HEK293 (cell line): Measurements from ENCODE around the gene PLK5.

Source experiments
- CTCF ChIA-PET: fragments of 350-600 bp; formaldehyde crosslinking; extraction: SDS; loops from one replicate; lab custom pipeline; 2021; ENCODE audit warnings: antibody characterized with exemption; lab: Yijun Ruan, JAX
- POLR2A ChIA-PET: fragments of 300-600 bp; formaldehyde crosslinking; extraction: SDS; loops from one replicate; lab custom pipeline; 2020; ENCODE audit warnings: antibody characterized with exemption, inconsistent platforms; lab: Yijun Ruan, JAX
- H3K27ac ChIP-seq: fragments of 200-500 bp; sonication (Bioruptor generic); 2 replicates; pipeline ENCODE4 v1.5.1; 2014; ENCODE audit warnings: low read depth, low read length, control low read depth, inconsistent platforms; ENCODE audit errors: extremely low read depth
- H3K36me3 ChIP-seq, 2 experiments: fragments of 200-500 bp in 1 of 2; sonication (Bioruptor generic) in 1 of 2; 1 replicate in 1 of 2; 2 replicates in 1 of 2; pipeline ENCODE4 v1.5.1; 2014 to 2017; ENCODE audit warnings: inconsistent platforms in 2 of 2, low read length in 2 of 2; ENCODE audit not compliant: control insufficient read depth in 2 of 2, insufficient read depth in 1 of 2
- H3K4me1 ChIP-seq: fragments of 200-500 bp; sonication (Bioruptor generic); 2 replicates; pipeline ENCODE4 v1.5.1; 2014; ENCODE audit warnings: mild to moderate bottlenecking, low read length, inconsistent platforms; ENCODE audit not compliant: control insufficient read depth, insufficient read depth
- H3K4me3 ChIP-seq: 2 replicates; pipeline ENCODE4 v1.5.1; 2011; ENCODE audit warnings: low read depth, mild to moderate bottlenecking, control low read depth, low read length, moderate library complexity
- H3K9me3 ChIP-seq: fragments of 200-500 bp; sonication (Bioruptor generic); 2 replicates; pipeline ENCODE4 v1.5.1; 2014; ENCODE audit warnings: low read depth, low read length, inconsistent platforms; ENCODE audit not compliant: control insufficient read depth, insufficient read depth
- FEZF1 ChIP-seq: fragments of 450-650 bp; formaldehyde crosslinking; IDR thresholded peaks from 2 replicates; pipeline ENCODE4 v1.5.1; 2016; ENCODE audit warnings: missing biosample characterization, missing genetic modification characterization
- GLIS1 ChIP-seq: fragments of 450-650 bp; formaldehyde crosslinking; IDR thresholded peaks from 2 replicates; pipeline ENCODE4 v1.5.1; 2016; ENCODE audit warnings: missing biosample characterization, missing genetic modification characterization
- KLF1 ChIP-seq: fragments of 450-650 bp; formaldehyde crosslinking; IDR thresholded peaks from 2 replicates; pipeline ENCODE4 v1.5.1; 2016; ENCODE audit warnings: missing biosample characterization, missing genetic modification characterization
- KLF9 ChIP-seq: fragments of 450-650 bp; formaldehyde crosslinking; IDR thresholded peaks from 2 replicates; pipeline ENCODE4 v1.5.1; 2016; ENCODE audit warnings: missing biosample characterization, missing genetic modification characterization, low read depth
- SCRT2 ChIP-seq: fragments of 450-650 bp; formaldehyde crosslinking; IDR thresholded peaks from 2 replicates; pipeline ENCODE4 v1.5.1; 2016; ENCODE audit warnings: missing biosample characterization, missing genetic modification characterization
- ZFHX2 ChIP-seq: fragments of 450-650 bp; formaldehyde crosslinking; conservative IDR thresholded peaks from 2 replicates; pipeline ENCODE4 v1.5.1; 2016; ENCODE audit warnings: missing biosample characterization, missing genetic modification characterization
- ZNF10 ChIP-seq: fragments of 450-650 bp; formaldehyde crosslinking; IDR thresholded peaks from 2 replicates; pipeline ENCODE4 v1.5.1; 2017; ENCODE audit warnings: missing biosample characterization, missing genetic modification characterization
- ZNF112 ChIP-seq: fragments of 450-650 bp; formaldehyde crosslinking; IDR thresholded peaks from 2 replicates; pipeline ENCODE4 v1.5.0; 2017; ENCODE audit warnings: missing biosample characterization, missing genetic modification characterization
- ZNF121 ChIP-seq: fragments of 450-650 bp; formaldehyde crosslinking; IDR thresholded peaks from 2 replicates; pipeline ENCODE4 v1.5.1; 2016; ENCODE audit warnings: missing biosample characterization, missing genetic modification characterization
- ZNF16 ChIP-seq: fragments of 450-650 bp; formaldehyde crosslinking; IDR thresholded peaks from 2 replicates; pipeline ENCODE4 v1.5.1; 2016; ENCODE audit warnings: low read depth, missing biosample characterization, missing genetic modification characterization
- ZNF174 ChIP-seq: fragments of 450-650 bp; formaldehyde crosslinking; IDR thresholded peaks from 2 replicates; pipeline ENCODE4 v1.5.0; 2017; ENCODE audit warnings: missing biosample characterization, mild to moderate bottlenecking, missing genetic modification characterization
- ZNF184 ChIP-seq: fragments of 450-650 bp; IDR thresholded peaks from 2 replicates; pipeline ENCODE4 v1.5.1; 2018; ENCODE audit warnings: missing biosample characterization, mild to moderate bottlenecking, missing genetic modification characterization
- ZNF214 ChIP-seq: fragments of 450-650 bp; formaldehyde crosslinking; IDR thresholded peaks from 2 replicates; pipeline ENCODE4 v1.5.1; 2017; ENCODE audit warnings: missing biosample characterization, mild to moderate bottlenecking, missing genetic modification characterization, borderline replicate concordance
- ZNF24 ChIP-seq: fragments of 450-650 bp; formaldehyde crosslinking; IDR thresholded peaks from 2 replicates; pipeline ENCODE4 v1.5.1; 2016; ENCODE audit warnings: missing biosample characterization, missing genetic modification characterization
- ZNF248 ChIP-seq: fragments of 450-650 bp; formaldehyde crosslinking; IDR thresholded peaks from 2 replicates; pipeline ENCODE4 v1.5.1; 2017; ENCODE audit warnings: missing biosample characterization, missing genetic modification characterization
- ZNF350 ChIP-seq: fragments of 450-650 bp; formaldehyde crosslinking; IDR thresholded peaks from 2 replicates; pipeline ENCODE4 v1.5.0; 2017; ENCODE audit warnings: missing biosample characterization, mild to moderate bottlenecking, missing genetic modification characterization
- ZNF510 ChIP-seq: fragments of 450-650 bp; formaldehyde crosslinking; IDR thresholded peaks from 2 replicates; pipeline ENCODE4 v1.5.1; 2018; ENCODE audit warnings: mild to moderate bottlenecking, missing genetic modification characterization, missing biosample characterization; ENCODE audit not compliant: insufficient replicate concordance
- ZNF529 ChIP-seq: fragments of 450-650 bp; formaldehyde crosslinking; IDR thresholded peaks from 2 replicates; pipeline ENCODE4 v1.5.1; 2017; ENCODE audit warnings: missing genetic modification characterization, missing biosample characterization; ENCODE audit not compliant: insufficient replicate concordance
- ZNF549 ChIP-seq: fragments of 450-650 bp; IDR thresholded peaks from 2 replicates; pipeline ENCODE4 v1.5.1; 2018; ENCODE audit warnings: missing biosample characterization, missing genetic modification characterization, mild to moderate bottlenecking, inconsistent platforms, moderate library complexity
- ZNF596 ChIP-seq: fragments of 450-650 bp; IDR thresholded peaks from 2 replicates; pipeline ENCODE4 v1.5.0; 2018; ENCODE audit warnings: missing biosample characterization, mild to moderate bottlenecking, missing genetic modification characterization, moderate library complexity
- ZNF677 ChIP-seq: fragments of 450-650 bp; IDR thresholded peaks from 2 replicates; pipeline ENCODE4 v1.5.0; 2018; ENCODE audit warnings: missing biosample characterization, mild to moderate bottlenecking, missing genetic modification characterization, moderate library complexity
- ZNF785 ChIP-seq: fragments of 450-650 bp; formaldehyde crosslinking; IDR thresholded peaks from 2 replicates; pipeline ENCODE4 v1.5.1; 2016; ENCODE audit warnings: missing biosample characterization, missing genetic modification characterization
- TF ChIP-seq, protein P1 (sequence below): fragments of 450-650 bp; formaldehyde crosslinking; IDR thresholded peaks from 2 replicates; pipeline ENCODE4 v1.5.1; 2016; ENCODE audit warnings: missing biosample characterization, missing genetic modification characterization
- TF ChIP-seq, protein P2 (sequence below): fragments of 450-650 bp; formaldehyde crosslinking; IDR thresholded peaks from 2 replicates; pipeline ENCODE4 v1.5.1; 2017; ENCODE audit warnings: missing biosample characterization, missing genetic modification characterization
- TF ChIP-seq, protein P3 (sequence below): sonication (generic); formaldehyde crosslinking; IDR thresholded peaks from 2 replicates; pipeline ENCODE4 v1.8.1; 2022; ENCODE audit warnings: mild to moderate bottlenecking, moderate library complexity, missing genetic modification reagents

The PLK5 gene

DNA sequence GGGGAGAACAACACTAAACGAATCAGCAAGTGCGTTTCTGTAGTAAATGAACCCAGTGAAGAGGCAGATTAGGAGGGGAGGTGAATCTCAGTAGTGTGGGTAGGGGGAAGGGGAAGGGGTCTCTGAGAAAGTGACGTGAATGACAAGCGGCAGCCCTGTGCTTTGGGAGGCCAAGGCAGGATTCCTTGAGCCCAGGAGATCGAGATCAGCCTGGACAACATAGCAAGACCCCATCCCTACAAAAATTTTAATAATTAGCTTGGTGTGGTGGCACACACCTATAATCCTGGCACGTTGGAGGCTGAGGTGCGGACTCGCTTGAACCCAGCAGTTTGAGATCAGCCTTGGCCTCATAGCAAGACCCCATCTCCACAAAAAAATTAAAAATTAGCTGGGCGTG is 8.1 kb downstream of the PLK5 start:
- Histone ChIP-seq H3K27ac (no peak overlapping the region), H3K9me3 (no peaks in the 10 kb centered on the region), H3K4me3 (no peak overlapping the region), H3K36me3 (no peaks in the 10 kb centered on the region), H3K4me1 (no peaks in the 10 kb centered on the region)
- CTCF ChIA-PET, result no interaction called here
- POLR2A ChIA-PET, result interaction anchor here (0.8 kb wide), 1 partner anchor 65 kb away, joined by 3 read pairs; no protein-coding TSS in a partner anchor
- TF ChIP-seq ZNF785 (tag by site-specific recombination) (no peak), ZNF121 (peak; percentile 93; the same call in 1 of the 2 replicates), ZNF529 (tag by site-specific recombination) (no peak), ZNF214 (no peak), ZNF677 (no peak), FEZF1 (tag by site-specific recombination) (no peak)
- TF ChIP-seq, protein P1, sequence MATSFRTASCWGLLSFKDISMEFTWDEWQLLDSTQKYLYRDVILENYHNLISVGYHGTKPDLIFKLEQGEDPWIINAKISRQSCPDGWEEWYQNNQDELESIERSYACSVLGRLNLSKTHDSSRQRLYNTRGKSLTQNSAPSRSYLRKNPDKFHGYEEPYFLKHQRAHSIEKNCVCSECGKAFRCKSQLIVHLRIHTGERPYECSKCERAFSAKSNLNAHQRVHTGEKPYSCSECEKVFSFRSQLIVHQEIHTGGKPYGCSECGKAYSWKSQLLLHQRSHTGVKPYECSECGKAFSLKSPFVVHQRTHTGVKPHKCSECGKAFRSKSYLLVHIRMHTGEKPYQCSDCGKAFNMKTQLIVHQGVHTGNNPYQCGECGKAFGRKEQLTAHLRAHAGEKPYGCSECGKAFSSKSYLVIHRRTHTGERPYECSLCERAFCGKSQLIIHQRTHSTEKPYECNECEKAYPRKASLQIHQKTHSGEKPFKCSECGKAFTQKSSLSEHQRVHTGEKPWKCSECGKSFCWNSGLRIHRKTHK, result no peak

DNA sequence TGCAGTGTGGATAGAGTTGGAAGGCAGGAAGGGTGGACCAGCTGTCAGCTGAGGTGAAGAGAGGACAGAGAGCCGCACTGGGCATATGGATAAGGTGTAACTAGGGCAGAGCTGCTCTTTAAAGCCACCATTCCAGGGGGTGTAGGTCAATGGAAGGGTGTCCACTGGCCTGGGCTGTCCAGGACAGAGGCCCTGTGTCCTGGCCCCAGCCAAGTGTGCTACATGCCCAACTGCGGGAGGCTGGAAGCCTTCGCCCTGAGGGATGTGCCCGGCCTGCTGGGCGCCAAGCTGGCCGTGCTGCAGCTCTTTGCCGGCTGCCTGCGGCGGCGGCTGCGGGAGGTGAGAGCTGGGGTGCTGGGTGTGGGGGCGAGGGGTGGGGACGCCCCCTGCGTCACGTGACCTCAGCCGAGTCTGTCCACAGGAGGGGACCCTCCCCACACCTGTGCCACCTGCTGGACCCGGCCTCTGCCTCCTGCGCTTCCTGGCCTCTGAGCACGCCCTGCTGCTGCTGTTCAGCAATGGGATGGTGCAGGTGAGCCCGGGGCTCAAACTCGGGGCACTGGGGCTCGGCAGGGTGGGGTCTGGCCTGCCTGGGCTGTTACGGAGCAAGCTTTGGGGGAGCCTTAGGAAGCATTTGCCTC is 9.8 kb downstream of the PLK5 start:
- no peak overlapping the region for H3K4me3 ChIP-seq
- TF ChIP-seq ZNF510 (tag by site-specific recombination), result no peak
- TF ChIP-seq ZNF549 (tag by site-specific recombination), result no peak
- TF ChIP-seq ZNF16, result no peak
- no peak for TF ChIP-seq ZNF10 (tag by site-specific recombination)
- no peak for TF ChIP-seq ZFHX2 (tag by site-specific recombination)
- TF ChIP-seq, protein P2, sequence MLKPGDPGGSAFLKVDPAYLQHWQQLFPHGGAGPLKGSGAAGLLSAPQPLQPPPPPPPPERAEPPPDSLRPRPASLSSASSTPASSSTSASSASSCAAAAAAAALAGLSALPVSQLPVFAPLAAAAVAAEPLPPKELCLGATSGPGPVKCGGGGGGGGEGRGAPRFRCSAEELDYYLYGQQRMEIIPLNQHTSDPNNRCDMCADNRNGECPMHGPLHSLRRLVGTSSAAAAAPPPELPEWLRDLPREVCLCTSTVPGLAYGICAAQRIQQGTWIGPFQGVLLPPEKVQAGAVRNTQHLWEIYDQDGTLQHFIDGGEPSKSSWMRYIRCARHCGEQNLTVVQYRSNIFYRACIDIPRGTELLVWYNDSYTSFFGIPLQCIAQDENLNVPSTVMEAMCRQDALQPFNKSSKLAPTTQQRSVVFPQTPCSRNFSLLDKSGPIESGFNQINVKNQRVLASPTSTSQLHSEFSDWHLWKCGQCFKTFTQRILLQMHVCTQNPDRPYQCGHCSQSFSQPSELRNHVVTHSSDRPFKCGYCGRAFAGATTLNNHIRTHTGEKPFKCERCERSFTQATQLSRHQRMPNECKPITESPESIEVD (tag by site-specific recombination), result no peak
- TF ChIP-seq ZNF24 (tag by site-specific recombination), result no peak
- no peak for TF ChIP-seq KLF1 (tag by site-specific recombination)
- TF ChIP-seq ZNF184 (tag by site-specific recombination), result no peak
- TF ChIP-seq ZNF350, result no peak
- TF ChIP-seq SCRT2 (tag by site-specific recombination), result no peak
- TF ChIP-seq GLIS1 (tag by site-specific recombination), result no peak
- TF ChIP-seq ZNF112 (tag by site-specific recombination), result no peak
- TF ChIP-seq ZNF248, result no peak
- no peaks in the 10 kb centered on the region for H3K4me1 ChIP-seq
- H3K27ac ChIP-seq, result no peak overlapping the region
- no peaks in the 10 kb centered on the region for H3K9me3 ChIP-seq
- ChIA-PET CTCF (interaction anchor here (0.6 kb wide), 1 partner anchor 218 kb away, joined by 3 read pairs; no protein-coding TSS in a partner anchor), POLR2A (interaction anchor here (0.6 kb wide), 1 partner anchor 231 kb away, joined by 7 read pairs; no protein-coding TSS in a partner anchor)
- no peaks in the 10 kb centered on the region for H3K36me3 ChIP-seq

DNA sequence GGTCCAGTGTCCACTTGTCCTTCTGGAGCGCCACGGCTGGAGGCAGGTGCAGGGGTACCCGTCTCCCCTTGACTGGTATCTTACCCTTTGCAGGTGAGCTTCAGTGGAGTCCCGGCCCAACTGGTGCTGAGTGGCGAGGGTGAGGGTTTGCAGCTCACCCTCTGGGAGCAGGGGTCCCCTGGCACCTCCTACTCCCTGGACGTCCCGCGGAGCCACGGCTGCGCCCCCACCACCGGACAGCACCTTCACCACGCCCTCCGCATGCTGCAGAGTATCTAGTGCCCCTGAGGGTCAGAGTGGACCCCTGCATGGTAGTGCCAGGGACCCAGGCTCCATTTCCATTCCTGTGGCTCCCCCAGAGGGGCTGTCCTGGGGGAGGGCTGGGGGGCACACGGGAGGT is 11.1 kb downstream of the PLK5 start:
- Histone ChIP-seq H3K27ac (no peak overlapping the region), H3K4me1 (no peaks in the 10 kb centered on the region), H3K4me3 (no peak overlapping the region), H3K9me3 (no peaks in the 10 kb centered on the region)
- CTCF ChIA-PET, result interaction anchor here (0.7 to 1.1 kb wide), 2 partner anchors 11 to 279 kb away, joined by 3 to 7 read pairs; no protein-coding TSS in a partner anchor
- no peak for TF ChIP-seq ZNF596
- TF ChIP-seq, protein P3, sequence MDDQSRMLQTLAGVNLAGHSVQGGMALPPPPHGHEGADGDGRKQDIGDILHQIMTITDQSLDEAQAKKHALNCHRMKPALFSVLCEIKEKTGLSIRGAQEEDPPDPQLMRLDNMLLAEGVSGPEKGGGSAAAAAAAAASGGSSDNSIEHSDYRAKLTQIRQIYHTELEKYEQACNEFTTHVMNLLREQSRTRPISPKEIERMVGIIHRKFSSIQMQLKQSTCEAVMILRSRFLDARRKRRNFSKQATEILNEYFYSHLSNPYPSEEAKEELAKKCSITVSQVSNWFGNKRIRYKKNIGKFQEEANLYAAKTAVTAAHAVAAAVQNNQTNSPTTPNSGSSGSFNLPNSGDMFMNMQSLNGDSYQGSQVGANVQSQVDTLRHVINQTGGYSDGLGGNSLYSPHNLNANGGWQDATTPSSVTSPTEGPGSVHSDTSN (CRISPR knock-in tag), result no peak
- no peak for TF ChIP-seq KLF9 (tag by site-specific recombination)
- no peak for TF ChIP-seq ZNF174 (tag by site-specific recombination)
- TF ChIP-seq ZNF549 (tag by site-specific recombination), result no peak
- TF ChIP-seq, all 188 proteins: peak for 0
- POLR2A ChIA-PET, result no interaction called here
- H3K36me3 ChIP-seq, result no peaks in the 10 kb centered on the region
